OCI-LY3 (cell line): ENCODE measurements around the gene THUMPD2.

Source experiments
- EZH2phosphoT487 ChIP-seq: fragments of 200-600 bp; shearing (Covaris generic); IDR thresholded peaks from 2 replicates; pipeline ENCODE4 v1.6.1; 2018; ENCODE audit warnings: antibody characterized with exemption, mixed run types, low read depth
- TF ChIP-seq, protein P1 (sequence below): fragments of 200-600, 300-600 bp; sonication (generic); IDR thresholded peaks from 2 replicates; pipeline ENCODE4 v1.5.1; 2014; ENCODE audit warnings: antibody characterized with exemption, low read length, low read depth

DNA sequence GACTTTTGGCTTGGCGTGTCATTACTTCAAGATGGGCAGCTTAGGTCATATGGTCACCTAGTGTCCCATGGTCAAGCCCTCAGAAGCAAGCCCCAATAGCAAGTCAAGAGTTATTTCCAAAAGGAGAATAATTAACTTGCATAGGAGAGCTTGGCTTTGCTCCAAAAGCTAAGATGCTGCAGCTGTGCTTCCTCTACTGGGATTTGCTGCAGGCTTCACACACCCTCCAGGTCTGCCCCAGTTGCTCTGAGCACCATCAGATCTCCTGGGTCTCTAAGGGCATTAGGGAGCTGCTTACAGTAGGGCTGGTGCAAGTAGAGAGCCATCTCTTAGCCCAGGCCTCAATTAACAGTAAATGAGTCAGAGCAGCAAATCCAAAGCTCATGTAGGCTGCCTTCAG, 46.6 kb downstream of the THUMPD2 start:
- TF ChIP-seq, protein P1, sequence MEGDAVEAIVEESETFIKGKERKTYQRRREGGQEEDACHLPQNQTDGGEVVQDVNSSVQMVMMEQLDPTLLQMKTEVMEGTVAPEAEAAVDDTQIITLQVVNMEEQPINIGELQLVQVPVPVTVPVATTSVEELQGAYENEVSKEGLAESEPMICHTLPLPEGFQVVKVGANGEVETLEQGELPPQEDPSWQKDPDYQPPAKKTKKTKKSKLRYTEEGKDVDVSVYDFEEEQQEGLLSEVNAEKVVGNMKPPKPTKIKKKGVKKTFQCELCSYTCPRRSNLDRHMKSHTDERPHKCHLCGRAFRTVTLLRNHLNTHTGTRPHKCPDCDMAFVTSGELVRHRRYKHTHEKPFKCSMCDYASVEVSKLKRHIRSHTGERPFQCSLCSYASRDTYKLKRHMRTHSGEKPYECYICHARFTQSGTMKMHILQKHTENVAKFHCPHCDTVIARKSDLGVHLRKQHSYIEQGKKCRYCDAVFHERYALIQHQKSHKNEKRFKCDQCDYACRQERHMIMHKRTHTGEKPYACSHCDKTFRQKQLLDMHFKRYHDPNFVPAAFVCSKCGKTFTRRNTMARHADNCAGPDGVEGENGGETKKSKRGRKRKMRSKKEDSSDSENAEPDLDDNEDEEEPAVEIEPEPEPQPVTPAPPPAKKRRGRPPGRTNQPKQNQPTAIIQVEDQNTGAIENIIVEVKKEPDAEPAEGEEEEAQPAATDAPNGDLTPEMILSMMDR: no peak
- no peak for TF ChIP-seq EZH2phosphoT487
